WTC11 (cell line): ENCODE data around the gene SEMA6C. TPM values are rescaled to one million over a fixed set of nuclear protein-coding genes. Genes with fewer than 3 reads are reported as not detected.

Experiments
- ATAC-seq: fragments of 200-7000 bp; cut with Tn5 transposase; 2 replicates; pipeline ENCODE4 v1.10.0; 2021; ENCODE audit warnings: mild to moderate bottlenecking, moderate library complexity
- CTCF ChIA-PET: fragments of 300-600 bp; sonication (Branson Sonifier 250); formaldehyde crosslinking; loops from one replicate; lab custom pipeline; 2021; ENCODE audit warnings: antibody characterized with exemption; lab: Charles Lee
- POLR2A ChIA-PET: fragments of 350-600 bp; sonication (Branson Sonifier 250); formaldehyde crosslinking; loops from one replicate; lab custom pipeline; 2021; ENCODE audit warnings: antibody characterized with exemption; lab: Charles Lee
- DNase-seq: peaks from one replicate; pipeline ENCODE4 v3.0.0; 2021; ENCODE audit warnings: low spot score
- H3K27ac Mint-ChIP-seq: 2 replicates; pipeline ENCODE4 v1.8.0; 2021; ENCODE audit warnings: mixed read lengths
- H3K27me3 Mint-ChIP-seq: 2 replicates; pipeline ENCODE4 v1.8.0; 2021; ENCODE audit warnings: low read depth, mild to moderate bottlenecking, moderate library complexity, mixed read lengths
- H3K36me3 Mint-ChIP-seq: 2 replicates; pipeline ENCODE4 v1.8.0; 2021; ENCODE audit warnings: mixed read lengths
- H3K4me1 Mint-ChIP-seq: 2 replicates; pipeline ENCODE4 v1.8.0; 2022; ENCODE audit warnings: mixed read lengths
- H3K4me3 Mint-ChIP-seq: 2 replicates; pipeline ENCODE4 v1.8.0; 2021; ENCODE audit warnings: mild to moderate bottlenecking, moderate library complexity, mixed read lengths
- H3K9me3 Mint-ChIP-seq: 2 replicates; pipeline ENCODE4 v1.8.0; 2021; ENCODE audit warnings: mixed read lengths
- AFF4 ChIP-seq: sonication (generic); formaldehyde crosslinking; IDR thresholded peaks from 2 replicates; pipeline ENCODE4 v1.8.1; 2023; ENCODE audit warnings: mild to moderate bottlenecking, missing genetic modification reagents, borderline replicate concordance
- ATF3 ChIP-seq: sonication (generic); formaldehyde crosslinking; conservative IDR thresholded peaks from 2 replicates; pipeline ENCODE4 v1.8.1; 2022; ENCODE audit warnings: mild to moderate bottlenecking, missing genetic modification reagents
- CREM ChIP-seq: sonication (generic); formaldehyde crosslinking; IDR thresholded peaks from 2 replicates; pipeline ENCODE4 v1.8.1; 2022; ENCODE audit warnings: mild to moderate bottlenecking, missing genetic modification reagents, moderate library complexity
- E2F5 ChIP-seq: sonication (generic); formaldehyde crosslinking; IDR thresholded peaks from 2 replicates; pipeline ENCODE4 v1.8.1; 2022; ENCODE audit warnings: mild to moderate bottlenecking, moderate library complexity, missing genetic modification reagents
- FOXJ3 ChIP-seq: sonication (generic); formaldehyde crosslinking; IDR thresholded peaks from 2 replicates; pipeline ENCODE4 v1.9.0; 2021; ENCODE audit warnings: missing genetic modification reagents, mild to moderate bottlenecking, borderline replicate concordance
- GTF2I ChIP-seq: fragments of 250-450 bp; sonication (Bioruptor Pico); conservative IDR thresholded peaks from 2 replicates; pipeline ENCODE4 v1.4.0; 2021; ENCODE audit warnings: mild to moderate bottlenecking
- HMGXB4 ChIP-seq: sonication (generic); formaldehyde crosslinking; IDR thresholded peaks from 2 replicates; pipeline ENCODE4 v1.8.1; 2023; ENCODE audit warnings: mild to moderate bottlenecking, moderate library complexity, missing genetic modification reagents
- IRF2 ChIP-seq: sonication (generic); formaldehyde crosslinking; IDR thresholded peaks from 2 replicates; pipeline ENCODE4 v1.8.0; 2022; ENCODE audit warnings: low read depth, missing genetic modification reagents, borderline replicate concordance
- MYBL2 ChIP-seq: sonication (generic); formaldehyde crosslinking; IDR thresholded peaks from 2 replicates; pipeline ENCODE4 v1.8.1; 2023; ENCODE audit warnings: mild to moderate bottlenecking, moderate library complexity, missing genetic modification reagents
- NFATC4 ChIP-seq: fragments of 250-450 bp; sonication (Bioruptor Pico); IDR thresholded peaks from 2 replicates; pipeline ENCODE4 v1.9.0; 2021; ENCODE audit warnings: mild to moderate bottlenecking
- SMAD3 ChIP-seq: sonication (generic); formaldehyde crosslinking; IDR thresholded peaks from 2 replicates; pipeline ENCODE4 v1.8.0; 2022; ENCODE audit warnings: missing genetic modification reagents, mild to moderate bottlenecking, borderline replicate concordance
- SP1 ChIP-seq: sonication (generic); formaldehyde crosslinking; conservative IDR thresholded peaks from 2 replicates; pipeline ENCODE4 v1.8.1; 2022; ENCODE audit warnings: missing genetic modification reagents
- ZBTB21 ChIP-seq: sonication (generic); formaldehyde crosslinking; IDR thresholded peaks from 2 replicates; pipeline ENCODE4 v1.8.1; 2023; ENCODE audit warnings: mild to moderate bottlenecking, missing genetic modification reagents, borderline replicate concordance
- ZNF138 ChIP-seq: sonication (generic); formaldehyde crosslinking; conservative IDR thresholded peaks from 2 replicates; pipeline ENCODE4 v1.8.1; 2022; ENCODE audit warnings: mild to moderate bottlenecking, moderate library complexity, missing genetic modification reagents
- ZNF281 ChIP-seq: sonication (generic); formaldehyde crosslinking; IDR thresholded peaks from 2 replicates; pipeline ENCODE4 v1.8.0; 2023; ENCODE audit warnings: mild to moderate bottlenecking, missing genetic modification reagents
- ZNF317 ChIP-seq: sonication (generic); formaldehyde crosslinking; IDR thresholded peaks from 2 replicates; pipeline ENCODE4 v1.8.1; 2023; ENCODE audit warnings: low read depth, mild to moderate bottlenecking, moderate library complexity, missing genetic modification reagents, borderline replicate concordance
- ZNF671 ChIP-seq: fragments of 250-450 bp; sonication (Bioruptor Pico); IDR thresholded peaks from 2 replicates; pipeline ENCODE4 v1.8.0; 2021; ENCODE audit warnings: mild to moderate bottlenecking
- total RNA-seq: library from RNA; stranded (reverse); gene quantifications from 3 replicates; pipeline ENCODE4 v1.2.3, GENCODE V29; 2021

The SEMA6C gene
- total RNA-seq, 1 experiment from 2014 or later = 21.0 TPM

GRCh38 chr1:151137789-151138188 is 8.6 kb downstream of the SEMA6C start:
- ChIA-PET POLR2A (no interaction called here), CTCF (no interaction called here)
- TF ChIP-seq HMGXB4 (CRISPR knock-in tag) (no peak), FOXJ3 (CRISPR knock-in tag) (no peak), ZNF317 (CRISPR knock-in tag) (no peak)
- peaks cover 23% of the 10 kb centered on the region for H3K27me3 Mint-ChIP-seq
- DNase-seq = no peak
- H3K4me1 Mint-ChIP-seq = peaks cover 4% of the 10 kb centered on the region
- no peaks in the 10 kb centered on the region; the same call in 1 of the 2 replicates for H3K9me3 Mint-ChIP-seq
- peaks cover 17% of the 10 kb centered on the region for H3K36me3 Mint-ChIP-seq
- no peak for ATAC-seq
- H3K27ac Mint-ChIP-seq = no peak overlapping the region
- no peak overlapping the region for H3K4me3 Mint-ChIP-seq

- no peak overlapping the region for H3K4me3 Mint-ChIP-seq
- peaks cover 38% of the 10 kb centered on the region for H3K27me3 Mint-ChIP-seq
- TF ChIP-seq AFF4 (CRISPR knock-in tag) (no peak), MYBL2 (CRISPR knock-in tag) (no peak), ZNF671 (no peak), E2F5 (CRISPR knock-in tag) (no peak), ATF3 (no peak), SP1 (CRISPR knock-in tag) (no peak), SMAD3 (no peak), ZNF317 (CRISPR knock-in tag) (no peak), GTF2I (CRISPR knock-in tag) (no peak), CREM (no peak), ZNF138 (CRISPR knock-in tag) (no peak), ZNF281 (no peak), NFATC4 (CRISPR knock-in tag) (no peak), IRF2 (no peak), ZBTB21 (CRISPR knock-in tag) (no peak)
- TF ChIP-seq, all 79 proteins: peak for 0
- Mint-ChIP-seq H3K36me3 (peaks cover 17% of the 10 kb centered on the region), H3K27ac (no peak overlapping the region), H3K4me1 (peaks cover 3% of the 10 kb centered on the region), H3K9me3 (no peaks in the 10 kb centered on the region; the same call in 1 of the 2 replicates)
- CTCF ChIA-PET = interaction anchor here (1.0 to 4.2 kb wide), 5 partner anchors 8 to 160 kb away, joined by 3 to 39 read pairs (median 4); no protein-coding TSS in a partner anchor
- DNase-seq (peak; percentile 32), ATAC-seq (no peak)
- POLR2A ChIA-PET = interaction anchor here (0.8 to 0.9 kb wide), 2 partner anchors 9 to 30 kb away, joined by 3 read pairs; partner anchors contain the start of gene LYSMD1
Measured at GRCh38 chr1:151135433-151136385, 10.7 kb downstream of the SEMA6C start.
